ENCODE results near the gene KRT15.

The KRT15 gene

GRCh38 chr17:41518789-41519449 lies at the start of gene KRT15:
Gene KRT15 (minus strand): TSS chr17:41518890. CDS start chr17:41518827, 63 bp downstream.
- no peak for DNase-seq (ENCODE audit: low read depth in 2 of 2)

- DNase-seq (ENCODE audit: low read depth in 2 of 2): no peak
These were observed 48.6 kb upstream of the KRT15 start for GRCh38 chr17:41567317-41567716.

GRCh38 chr17:41565338-41565737 lies 46.6 kb upstream of the KRT15 start:
- no peak for DNase-seq (ENCODE audit: low read depth in 2 of 2)

GRCh38 chr17:41563607-41564170 lies 45.0 kb upstream of the KRT15 start:
- DNase-seq (ENCODE audit: low read depth in 2 of 2): no peak

GRCh38 chr17:41561554-41561953 lies 42.9 kb upstream of the KRT15 start:
- DNase-seq (ENCODE audit: low read depth in 2 of 2): no peak

GRCh38 chr17:41559548-41559947 lies 40.9 kb upstream of the KRT15 start:
- no peak for DNase-seq (ENCODE audit: low read depth in 2 of 2)

- no peak for DNase-seq (ENCODE audit: low read depth in 2 of 2)
These were observed 38.2 kb upstream of the KRT15 start for GRCh38 chr17:41556931-41557330.

- DNase-seq (ENCODE audit: low read depth in 2 of 2): no peak
These were observed 37.6 kb upstream of the KRT15 start for GRCh38 chr17:41556306-41556705.

- no peak for DNase-seq (ENCODE audit: low read depth in 2 of 2)
These were observed 36.6 kb upstream of the KRT15 start for GRCh38 chr17:41555105-41555887.

- no peak for DNase-seq (ENCODE audit: low read depth in 2 of 2)
These were observed 35.4 kb upstream of the KRT15 start for GRCh38 chr17:41553987-41554680.

GRCh38 chr17:41553176-41553575 lies 34.5 kb upstream of the KRT15 start:
- DNase-seq (ENCODE audit: low read depth in 2 of 2): no peak

- no peak for DNase-seq (ENCODE audit: low read depth in 2 of 2)
These were observed 33.8 kb upstream of the KRT15 start for GRCh38 chr17:41552455-41552854.

GRCh38 chr17:41551365-41551764 lies 32.7 kb upstream of the KRT15 start:
- no peak for DNase-seq (ENCODE audit: low read depth in 2 of 2)

GRCh38 chr17:41549596-41550039 lies 30.9 kb upstream of the KRT15 start:
- DNase-seq (ENCODE audit: low read depth in 2 of 2): no peak

- peak; percentile 64 to 66 for DNase-seq (ENCODE audit: low read depth in 2 of 2)
These were observed 30.3 kb upstream of the KRT15 start for GRCh38 chr17:41548844-41549595.

GRCh38 chr17:41547921-41548843 lies 29.5 kb upstream of the KRT15 start:
- peak; percentile 54 to 62 for DNase-seq (ENCODE audit: low read depth in 2 of 2)

- no peak for DNase-seq (ENCODE audit: low read depth in 2 of 2)
These were observed 28.7 kb upstream of the KRT15 start for GRCh38 chr17:41547378-41547841.

GRCh38 chr17:41546819-41547218 lies 28.1 kb upstream of the KRT15 start:
- no peak for DNase-seq (ENCODE audit: low read depth in 2 of 2)

- no peak for DNase-seq (ENCODE audit: low read depth in 2 of 2)
These were observed 27.2 kb upstream of the KRT15 start for GRCh38 chr17:41545829-41546410.

- no peak for DNase-seq (ENCODE audit: low read depth in 2 of 2)
These were observed 26.2 kb upstream of the KRT15 start for GRCh38 chr17:41544935-41545334.

All from stimulated activated CD8-positive, alpha-beta memory T cell treated with anti-CD3 and anti-CD28 coated beads, Interleukin-7, amount 100 ng/mL, for 4 hours (primary cell).